ENCODE data around the gene SUPT7L.
"Not testable (repeated sequence)": the region's sequence is repeated elsewhere in the genome, so short reads cannot be mapped to it uniquely, and the experiment has no call there.

The SUPT7L gene

DNA sequence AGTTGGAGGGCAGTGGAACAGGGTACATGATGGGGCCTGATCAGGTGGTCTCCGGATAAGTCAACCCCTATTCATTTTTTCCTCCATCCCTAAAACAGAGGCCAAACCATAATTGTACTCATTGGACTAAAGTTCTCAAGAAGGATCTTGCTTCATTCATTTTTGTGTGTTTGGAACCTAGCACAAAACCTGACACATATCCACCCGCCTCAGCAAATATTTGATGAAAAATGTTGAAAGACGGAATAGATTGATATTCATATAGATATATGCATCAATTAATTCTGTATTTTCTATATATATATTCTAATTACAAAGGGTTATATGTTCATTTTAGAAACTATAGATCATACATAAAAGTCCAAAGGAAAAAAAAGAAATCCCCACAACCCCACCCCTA is 22.2 kb upstream of the SUPT7L start:
- DNase-seq (ENCODE audit: low read depth in 2 of 2), result no peak
- H3K4me3 ChIP-seq (replicated peaks in 1 of 2; ENCODE audit: low read depth in 2 of 2, low read length in 2 of 2), result no peak overlapping the region
- TF ChIP-seq, protein P1, sequence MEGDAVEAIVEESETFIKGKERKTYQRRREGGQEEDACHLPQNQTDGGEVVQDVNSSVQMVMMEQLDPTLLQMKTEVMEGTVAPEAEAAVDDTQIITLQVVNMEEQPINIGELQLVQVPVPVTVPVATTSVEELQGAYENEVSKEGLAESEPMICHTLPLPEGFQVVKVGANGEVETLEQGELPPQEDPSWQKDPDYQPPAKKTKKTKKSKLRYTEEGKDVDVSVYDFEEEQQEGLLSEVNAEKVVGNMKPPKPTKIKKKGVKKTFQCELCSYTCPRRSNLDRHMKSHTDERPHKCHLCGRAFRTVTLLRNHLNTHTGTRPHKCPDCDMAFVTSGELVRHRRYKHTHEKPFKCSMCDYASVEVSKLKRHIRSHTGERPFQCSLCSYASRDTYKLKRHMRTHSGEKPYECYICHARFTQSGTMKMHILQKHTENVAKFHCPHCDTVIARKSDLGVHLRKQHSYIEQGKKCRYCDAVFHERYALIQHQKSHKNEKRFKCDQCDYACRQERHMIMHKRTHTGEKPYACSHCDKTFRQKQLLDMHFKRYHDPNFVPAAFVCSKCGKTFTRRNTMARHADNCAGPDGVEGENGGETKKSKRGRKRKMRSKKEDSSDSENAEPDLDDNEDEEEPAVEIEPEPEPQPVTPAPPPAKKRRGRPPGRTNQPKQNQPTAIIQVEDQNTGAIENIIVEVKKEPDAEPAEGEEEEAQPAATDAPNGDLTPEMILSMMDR (IDR thresholded peaks at IDR 0.05; ENCODE audit: low read depth, low read length), result no peak

DNA sequence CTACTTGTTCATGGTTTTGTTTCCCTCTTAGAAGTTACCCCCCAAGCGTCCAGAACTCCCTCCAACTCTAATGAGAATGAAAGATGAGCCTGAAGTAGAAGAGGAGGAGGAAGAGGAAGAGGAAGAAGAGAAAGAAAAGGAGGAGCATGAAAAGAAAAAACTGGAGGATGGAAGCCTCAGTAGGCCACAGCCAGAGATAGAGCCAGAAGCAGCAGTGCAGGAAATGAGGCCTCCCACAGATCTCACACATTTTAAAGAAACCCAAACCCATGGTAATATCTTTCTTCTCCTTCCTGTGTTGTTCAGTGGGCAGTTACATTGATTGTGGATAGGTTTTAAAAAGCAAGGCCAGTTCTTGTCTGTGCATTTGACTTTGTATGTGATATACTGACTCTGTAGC is 21.6 kb upstream of the SUPT7L start:
- DNase-seq (ENCODE audit: low read depth in 2 of 2); H3K4me3 ChIP-seq (replicated peaks in 1 of 2; ENCODE audit: low read depth in 2 of 2, low read length in 2 of 2): not testable (repeated sequence)

DNA sequence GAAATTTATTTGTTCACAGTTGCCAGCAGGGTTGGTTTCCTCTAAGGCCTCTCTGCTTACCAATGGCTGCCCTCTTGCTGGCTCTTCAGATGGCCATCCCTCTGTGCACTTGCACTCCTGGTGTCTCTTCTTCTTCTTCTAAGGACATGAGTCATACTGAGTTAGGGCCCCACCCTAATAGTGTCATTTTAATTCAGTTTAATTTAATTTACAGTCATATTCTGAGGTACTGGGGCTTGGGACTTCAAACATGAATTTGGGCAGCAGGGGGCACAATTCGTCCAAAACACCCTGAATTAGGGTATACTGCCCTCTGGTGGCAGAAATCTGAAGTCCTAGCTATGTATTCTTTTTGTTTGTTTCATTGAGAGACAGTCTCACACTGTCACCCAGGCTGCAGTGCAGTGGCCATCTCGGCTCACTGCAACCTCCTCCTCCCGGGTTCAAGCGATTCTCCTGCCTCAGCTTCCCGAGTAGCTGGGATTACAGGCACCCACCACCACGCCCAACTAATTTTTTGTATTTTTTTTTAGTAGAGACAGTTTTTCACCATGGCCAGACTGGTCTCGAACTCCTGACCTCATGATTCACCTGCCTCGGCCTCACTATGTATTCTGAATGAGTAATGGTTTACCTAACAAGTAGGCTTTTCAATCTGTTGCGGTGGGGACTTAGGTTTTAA is 20.1 kb upstream of the SUPT7L start:
- peak; percentile 93 to 97 for DNase-seq (ENCODE audit: low read depth in 2 of 2)
- TF ChIP-seq, protein P1 (IDR thresholded peaks at IDR 0.05; ENCODE audit: low read depth, low read length), result peak; percentile 75
- no peak overlapping the region for H3K4me3 ChIP-seq (replicated peaks in 1 of 2; ENCODE audit: low read depth in 2 of 2, low read length in 2 of 2)

DNA sequence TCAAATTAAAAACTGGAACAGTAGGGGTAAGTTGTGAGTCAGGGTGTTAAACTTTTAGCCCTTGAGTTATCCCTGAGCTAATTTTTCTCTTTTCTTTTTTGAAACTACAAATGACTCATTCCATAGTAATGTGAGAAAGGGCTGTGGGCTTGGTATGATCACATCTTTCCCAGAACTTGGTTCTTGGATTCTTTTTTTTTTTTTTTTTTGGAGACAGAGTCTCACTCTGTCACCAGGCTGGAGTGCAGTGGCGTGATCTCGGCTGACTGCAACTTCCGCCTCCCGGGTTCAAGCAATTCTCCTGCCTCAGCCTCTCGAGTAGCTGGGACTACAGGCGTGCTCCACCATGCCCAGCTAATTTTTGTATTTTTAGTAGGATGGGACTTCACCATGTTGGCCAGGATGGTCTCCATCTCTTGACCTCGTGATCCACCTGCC is 18.9 kb upstream of the SUPT7L start:
- H3K4me3 ChIP-seq (replicated peaks in 1 of 2; ENCODE audit: low read depth in 2 of 2, low read length in 2 of 2), result not testable (repeated sequence)
- peak; percentile 90 to 94 for DNase-seq (ENCODE audit: low read depth in 2 of 2)

DNA sequence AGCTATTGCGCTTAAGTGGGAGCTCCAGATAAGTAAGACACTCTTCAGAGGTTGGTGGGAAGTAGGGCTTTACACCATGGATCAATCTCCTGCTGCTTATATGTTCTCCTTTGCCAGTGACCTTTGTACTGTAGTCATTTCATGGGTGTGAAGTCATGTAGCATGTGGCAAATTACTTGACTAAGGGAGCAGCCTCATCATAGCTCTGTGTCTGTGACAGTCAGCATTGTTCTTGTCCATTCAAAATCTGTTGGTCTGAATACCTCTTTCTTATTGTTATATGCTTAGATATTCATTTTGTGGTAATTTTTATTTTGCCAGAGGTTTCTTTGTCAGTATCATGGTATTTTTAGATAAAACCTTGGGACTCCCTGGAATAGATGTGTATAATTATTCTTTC is 18.4 kb upstream of the SUPT7L start:
- DNase-seq (ENCODE audit: low read depth in 2 of 2), result peak; percentile 44 to 72
- no peak overlapping the region for H3K4me3 ChIP-seq (replicated peaks in 1 of 2; ENCODE audit: low read depth in 2 of 2, low read length in 2 of 2)
- TF ChIP-seq, protein P1 (IDR thresholded peaks at IDR 0.05; ENCODE audit: low read depth, low read length), result no peak

DNA sequence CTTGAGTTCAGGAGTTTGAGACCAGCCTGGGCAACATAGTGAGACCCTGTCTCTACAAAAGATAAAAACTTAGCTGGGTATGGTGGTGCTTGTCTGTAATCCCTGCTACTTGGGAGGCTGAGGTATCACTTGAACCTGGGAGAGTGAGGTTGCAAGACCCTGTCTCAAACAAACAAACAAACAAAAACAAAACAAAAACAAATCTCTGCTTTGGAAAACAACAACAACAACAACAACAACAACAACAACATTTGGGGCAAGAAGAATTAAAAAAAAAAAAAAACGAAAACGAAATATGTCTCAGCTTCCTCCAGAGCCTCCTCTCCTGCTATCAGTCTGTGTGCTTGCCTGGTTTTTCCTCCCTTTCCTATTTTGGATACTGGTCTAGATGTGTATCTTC is 17.2 kb upstream of the SUPT7L start:
- no peak overlapping the region for H3K4me3 ChIP-seq (replicated peaks in 1 of 2; ENCODE audit: low read depth in 2 of 2, low read length in 2 of 2)
- no peak for DNase-seq (ENCODE audit: low read depth in 2 of 2)
- TF ChIP-seq, protein P1 (IDR thresholded peaks at IDR 0.05; ENCODE audit: low read depth, low read length), result no peak

DNA sequence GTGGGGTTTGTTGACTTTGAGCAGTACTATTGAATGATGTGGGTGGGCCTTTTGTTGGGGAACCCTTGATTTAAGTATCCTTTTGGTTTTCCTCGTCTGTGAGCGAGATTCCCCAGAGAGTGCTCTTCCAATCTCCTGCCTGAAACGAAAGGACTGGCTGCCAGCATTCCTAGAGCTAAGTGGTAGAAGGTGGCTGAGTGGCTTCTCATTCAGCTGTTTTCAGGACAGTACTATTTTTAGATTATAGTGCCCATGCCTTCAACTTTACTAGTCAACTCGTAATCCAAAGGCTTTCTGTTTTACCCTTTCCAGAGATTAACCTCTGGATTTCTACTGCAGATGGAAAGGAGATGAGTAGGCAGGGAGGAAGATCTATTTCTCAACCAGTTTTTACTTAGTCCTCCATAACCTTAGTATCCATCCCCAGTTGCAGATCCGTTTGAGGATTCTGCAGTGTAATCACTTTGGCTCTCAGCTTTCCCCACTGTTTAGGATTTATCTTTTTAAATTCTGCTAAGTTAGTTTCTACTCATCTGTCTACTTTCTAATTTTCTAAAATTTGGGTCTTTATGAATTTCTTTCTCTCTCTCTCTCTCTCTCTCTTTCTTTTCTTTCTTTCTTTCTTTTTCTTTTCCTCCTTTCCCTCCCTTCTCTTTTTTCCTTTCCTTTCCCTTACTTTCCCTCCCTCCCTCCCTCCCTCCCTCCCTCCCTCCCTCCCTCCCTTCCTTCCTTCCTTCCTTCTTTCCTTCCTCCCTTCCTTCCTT is 9.5 kb upstream of the SUPT7L start:
- no peak overlapping the region for H3K4me3 ChIP-seq (replicated peaks in 1 of 2; ENCODE audit: low read depth in 2 of 2, low read length in 2 of 2)
- no peak for DNase-seq (ENCODE audit: low read depth in 2 of 2)
- TF ChIP-seq, protein P1 (IDR thresholded peaks at IDR 0.05; ENCODE audit: low read depth, low read length), result no peak

Data from cardiac fibroblast (primary cell).